Neural progenitor cell (in vitro differentiated cells): Measurements from ENCODE around the gene INHA.

Experiments used
- CTCF ChIP-seq: fragments of 200-600 bp; sonication (generic); IDR thresholded peaks from 2 replicates; pipeline ENCODE4 v1.5.1; 2017; ENCODE audit warnings: antibody characterized with exemption, mild to moderate bottlenecking
- EZH2 ChIP-seq: fragments of 200-600 bp; sonication (generic); IDR thresholded peaks from 2 replicates; pipeline ENCODE4 v1.6.1; 2017; ENCODE audit warnings: antibody characterized with exemption, mild to moderate bottlenecking, moderate library complexity
- EZH2phosphoT487 ChIP-seq: fragments of 200-600 bp; sonication (generic); IDR thresholded peaks from 2 replicates; pipeline ENCODE4 v1.6.1; 2017; ENCODE audit warnings: antibody characterized with exemption

- TF ChIP-seq CTCF (no peak), EZH2 (no peak), EZH2phosphoT487 (no peak)
These were observed 6.9 kb downstream of the INHA start for GRCh38 chr2:219578811-219579613.
